Osteoblast (primary cell): Measurements from ENCODE around the gene MYH11. TPM values are rescaled to one million over a fixed set of nuclear protein-coding genes. Genes with fewer than 3 reads are reported as not detected.
A peak's percentile ranks its signal among the peaks of the same experiment; 100 is the strongest.

Experiments
- DNase-seq: peaks from one replicate; pipeline ENCODE4 v3.0.0; 2011; ENCODE audit warnings: low spot score, mixed read lengths; ENCODE audit not compliant: insufficient read length; ENCODE audit errors: missing footprints
- H2AFZ ChIP-seq: 2 replicates; pipeline ENCODE4 v1.6.0; 2011; ENCODE audit warnings: mild to moderate bottlenecking, low read length
- H3K27ac ChIP-seq: 2 replicates; pipeline ENCODE4 v1.5.1; 2011; ENCODE audit warnings: mild to moderate bottlenecking, low read depth, low read length, moderate library complexity
- H3K27me3 ChIP-seq: 2 replicates; pipeline ENCODE4 v1.6.0; 2012; ENCODE audit warnings: mild to moderate bottlenecking, control low read depth, inconsistent platforms, low read length, moderate library complexity; ENCODE audit not compliant: insufficient read depth
- H3K36me3 ChIP-seq: 2 replicates; pipeline ENCODE4 v1.5.1; 2011; ENCODE audit warnings: mild to moderate bottlenecking, low read length, control low read depth, moderate library complexity; ENCODE audit not compliant: insufficient read depth
- H3K4me1 ChIP-seq: 2 replicates; pipeline ENCODE4 v1.5.1; 2011; ENCODE audit warnings: mild to moderate bottlenecking, low read length, control low read depth, moderate library complexity; ENCODE audit not compliant: insufficient read depth
- H3K4me2 ChIP-seq: 2 replicates; pipeline ENCODE4 v1.6.0; 2011; ENCODE audit warnings: mild to moderate bottlenecking, low read length; ENCODE audit not compliant: insufficient read depth
- H3K4me3 ChIP-seq: fragments of 200-600 bp; sonication (generic); 3 replicates; pipeline ENCODE4 v1.5.1; 2012; ENCODE audit warnings: mild to moderate bottlenecking, low read length, inconsistent platforms; ENCODE audit not compliant: insufficient read depth
- H3K79me2 ChIP-seq: 2 replicates; pipeline ENCODE4 v1.6.0; 2012; ENCODE audit warnings: mild to moderate bottlenecking, low read length, control low read depth, inconsistent platforms; ENCODE audit not compliant: insufficient read depth
- H3K9me3 ChIP-seq: 2 replicates; pipeline ENCODE4 v1.5.1; 2011; ENCODE audit warnings: low read depth, low read length, control low read depth
- H4K20me1 ChIP-seq: 2 replicates; pipeline ENCODE4 v1.6.0; 2012; ENCODE audit warnings: mild to moderate bottlenecking, low read length, control low read depth; ENCODE audit not compliant: insufficient read depth
- CTCF ChIP-seq: IDR thresholded peaks from 2 replicates; pipeline ENCODE4 v1.5.1; 2011; ENCODE audit warnings: mild to moderate bottlenecking, low read depth, low read length, moderate library complexity; ENCODE audit errors: extremely low read depth
- total RNA-seq: library from RNA; depleted of rRNA; stranded (reverse); fragments of >200 nt; gene quantifications from 2 replicates; pipeline ENCODE4 v1.2.3, GENCODE V29; 2012

The MYH11 gene
- total RNA-seq, 1 donor, result under 0.01 TPM

- Histone ChIP-seq H3K79me2 (no peaks in the 10 kb centered on the region), H4K20me1 (no peaks in the 10 kb centered on the region), H3K9me3 (no peaks in the 10 kb centered on the region), H3K4me2 (no peak overlapping the region), H3K36me3 (no peaks in the 10 kb centered on the region), H3K27me3 (peaks cover 46% of the 10 kb centered on the region), H3K4me3 (no peak overlapping the region), H3K4me1 (peaks cover 7% of the 10 kb centered on the region), H2AFZ (no peak overlapping the region), H3K27ac (no peak overlapping the region)
- no peak for TF ChIP-seq CTCF
- DNase-seq, result peak; percentile 68
Observed at GRCh38 chr16:15856182-15856581, 646 bp downstream of the MYH11 start.

GRCh38 chr16:15855704-15856003 lies 1.2 kb downstream of the MYH11 start:
- peaks cover 46% of the 10 kb centered on the region for H3K27me3 ChIP-seq
- no peak overlapping the region for H2AFZ ChIP-seq
- no peaks in the 10 kb centered on the region for H3K79me2 ChIP-seq
- TF ChIP-seq CTCF, result no peak
- H3K4me3 ChIP-seq, result no peak overlapping the region
- no peak overlapping the region for H3K4me2 ChIP-seq
- H3K9me3 ChIP-seq, result no peaks in the 10 kb centered on the region
- H3K36me3 ChIP-seq, result no peaks in the 10 kb centered on the region
- no peak for DNase-seq
- H3K27ac ChIP-seq, result no peak overlapping the region
- no peaks in the 10 kb centered on the region for H4K20me1 ChIP-seq
- peaks cover 7% of the 10 kb centered on the region for H3K4me1 ChIP-seq

- H3K27me3 ChIP-seq, result peaks cover 46% of the 10 kb centered on the region
- no peak overlapping the region for H3K4me2 ChIP-seq
- H2AFZ ChIP-seq, result no peak overlapping the region
- H3K9me3 ChIP-seq, result no peaks in the 10 kb centered on the region
- no peak overlapping the region for H3K27ac ChIP-seq
- peaks cover 7% of the 10 kb centered on the region for H3K4me1 ChIP-seq
- no peaks in the 10 kb centered on the region for H3K79me2 ChIP-seq
- no peak for DNase-seq
- TF ChIP-seq CTCF, result no peak
- H4K20me1 ChIP-seq, result no peaks in the 10 kb centered on the region
- no peaks in the 10 kb centered on the region for H3K36me3 ChIP-seq
- H3K4me3 ChIP-seq, result no peak overlapping the region
Observed at GRCh38 chr16:15854906-15855703, 1.7 kb downstream of the MYH11 start.

- Histone ChIP-seq H3K4me1 (peaks cover 7% of the 10 kb centered on the region), H3K4me2 (no peak overlapping the region), H2AFZ (no peak overlapping the region), H3K27ac (no peak overlapping the region), H3K4me3 (no peak overlapping the region), H3K9me3 (no peaks in the 10 kb centered on the region), H3K79me2 (no peaks in the 10 kb centered on the region), H3K27me3 (peaks cover 48% of the 10 kb centered on the region), H3K36me3 (no peaks in the 10 kb centered on the region), H4K20me1 (no peaks in the 10 kb centered on the region)
- DNase-seq, result peak; percentile 58
- TF ChIP-seq CTCF, result no peak
Observed at GRCh38 chr16:15854061-15854460, 2.8 kb downstream of the MYH11 start.
